ENCODE data around the gene DAP. TPM values are rescaled to one million over a fixed set of nuclear protein-coding genes. Genes with fewer than 3 reads are reported as not detected.

The DAP gene
- total RNA-seq, 1 experiment from 2014 or later, result 279 TPM

DNA sequence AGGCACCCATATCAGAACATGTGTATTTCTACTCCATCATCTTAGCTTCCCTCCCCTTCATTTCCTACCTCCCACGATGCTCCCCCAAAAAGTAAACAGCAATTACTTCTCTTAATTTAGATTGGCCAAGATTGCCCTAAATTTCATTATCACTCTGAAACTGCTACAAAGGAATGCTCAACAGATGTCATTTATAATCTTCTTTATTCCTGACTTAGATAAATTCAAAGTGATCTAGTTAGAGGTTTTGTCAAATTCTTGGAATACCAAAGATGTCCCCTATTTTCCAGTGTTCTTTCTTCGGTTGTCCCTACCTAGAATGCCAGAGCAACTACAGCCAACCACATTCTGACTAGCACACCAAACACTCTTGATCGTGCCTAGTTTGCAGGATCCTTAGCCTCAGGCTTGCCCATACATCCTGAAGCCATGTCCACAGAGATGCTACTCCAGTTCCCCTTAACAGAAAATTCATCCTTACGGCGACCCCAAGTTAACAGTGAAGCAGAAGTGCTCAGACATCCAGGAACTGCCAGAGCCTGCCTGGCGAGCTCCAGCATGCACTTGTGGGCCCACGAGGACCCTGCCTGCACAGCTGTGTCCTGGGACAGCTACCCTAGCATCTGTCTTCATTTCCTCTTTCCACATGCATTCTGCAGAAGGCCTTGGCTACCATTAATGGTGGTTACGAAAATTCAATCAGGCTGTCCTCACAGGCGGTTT lies 31.6 kb downstream of the DAP start:
- no peaks in the 10 kb centered on the region for H3K9me3 ChIP-seq (ENCODE audit: insufficient read depth, low read depth)
- H3F3A ChIP-seq (ENCODE audit: insufficient read depth, low read depth), result peaks cover 32% of the 10 kb centered on the region
- H3K4me1 ChIP-seq (replicated peaks; ENCODE audit: insufficient read depth), result peaks cover 65% of the 10 kb centered on the region
- CTCF ChIA-PET, result no interaction called here
- TF ChIP-seq EZH2 (IDR thresholded peaks at IDR 0.05; ENCODE audit: low read depth), result no peak
- TF ChIP-seq, protein P1, sequence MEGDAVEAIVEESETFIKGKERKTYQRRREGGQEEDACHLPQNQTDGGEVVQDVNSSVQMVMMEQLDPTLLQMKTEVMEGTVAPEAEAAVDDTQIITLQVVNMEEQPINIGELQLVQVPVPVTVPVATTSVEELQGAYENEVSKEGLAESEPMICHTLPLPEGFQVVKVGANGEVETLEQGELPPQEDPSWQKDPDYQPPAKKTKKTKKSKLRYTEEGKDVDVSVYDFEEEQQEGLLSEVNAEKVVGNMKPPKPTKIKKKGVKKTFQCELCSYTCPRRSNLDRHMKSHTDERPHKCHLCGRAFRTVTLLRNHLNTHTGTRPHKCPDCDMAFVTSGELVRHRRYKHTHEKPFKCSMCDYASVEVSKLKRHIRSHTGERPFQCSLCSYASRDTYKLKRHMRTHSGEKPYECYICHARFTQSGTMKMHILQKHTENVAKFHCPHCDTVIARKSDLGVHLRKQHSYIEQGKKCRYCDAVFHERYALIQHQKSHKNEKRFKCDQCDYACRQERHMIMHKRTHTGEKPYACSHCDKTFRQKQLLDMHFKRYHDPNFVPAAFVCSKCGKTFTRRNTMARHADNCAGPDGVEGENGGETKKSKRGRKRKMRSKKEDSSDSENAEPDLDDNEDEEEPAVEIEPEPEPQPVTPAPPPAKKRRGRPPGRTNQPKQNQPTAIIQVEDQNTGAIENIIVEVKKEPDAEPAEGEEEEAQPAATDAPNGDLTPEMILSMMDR (conservative IDR thresholded peaks at IDR 0.05), result no peak
- no peaks in the 10 kb centered on the region for H4K20me1 ChIP-seq (ENCODE audit: insufficient read depth)
- H3K79me2 ChIP-seq (ENCODE audit: low read depth), result peaks cover 35% of the 10 kb centered on the region
- no peaks in the 10 kb centered on the region for H3K27me3 ChIP-seq (ENCODE audit: insufficient read depth, low read depth)
- intact Hi-C loops (cut with micrococcal nuclease; ENCODE audit: unreplicated experiment), result no loop called here
- no peak overlapping the region for H3K4me3 ChIP-seq
- H3K9me2 ChIP-seq (ENCODE audit: insufficient read depth), result no peaks in the 10 kb centered on the region
- no peak overlapping the region for H2AFZ ChIP-seq
- no TSS peak for BruUV-seq (replicated peaks)
- H3K4me2 ChIP-seq, result no peak overlapping the region
- no peak overlapping the region for H3K27ac ChIP-seq
- DNase-seq, result no peak
- H3K36me3 ChIP-seq (ENCODE audit: low read depth), result peaks cover 28% of the 10 kb centered on the region
- POLR2A ChIA-PET (ENCODE audit: unreplicated experiment), result no interaction called here

DNA sequence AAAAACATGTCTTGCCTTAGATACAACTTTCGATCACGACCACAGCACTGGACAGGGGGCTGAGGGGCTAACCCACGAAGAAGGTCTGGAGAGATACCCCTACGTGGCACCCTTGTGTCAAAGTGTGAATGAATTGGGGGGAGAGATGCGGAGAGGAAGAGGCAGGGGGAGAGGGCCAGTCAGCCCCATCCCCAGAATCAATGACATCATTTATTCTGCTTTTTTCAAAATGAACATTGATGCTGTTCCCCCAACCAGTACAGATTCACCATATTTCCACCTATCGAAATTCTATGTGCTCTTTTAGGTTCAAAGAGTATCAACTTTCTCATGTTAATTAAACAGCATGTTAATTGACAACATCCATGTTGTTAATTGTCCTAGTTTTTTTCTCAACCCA lies 32.4 kb downstream of the DAP start:
- Histone ChIP-seq H3K4me1 (replicated peaks; ENCODE audit: insufficient read depth) (peaks cover 65% of the 10 kb centered on the region), H3K4me3 (no peak overlapping the region), H2AFZ (no peak overlapping the region), H3K79me2 (ENCODE audit: low read depth) (peaks cover 36% of the 10 kb centered on the region), H3K4me2 (no peak overlapping the region), H3K27me3 (ENCODE audit: insufficient read depth, low read depth) (no peaks in the 10 kb centered on the region), H3F3A (ENCODE audit: insufficient read depth, low read depth) (peaks cover 40% of the 10 kb centered on the region), H3K9me2 (ENCODE audit: insufficient read depth) (no peaks in the 10 kb centered on the region), H3K27ac (peak overlapping the region; percentile 91; the same call in 1 of the 2 replicates), H3K36me3 (ENCODE audit: low read depth) (peaks cover 31% of the 10 kb centered on the region), H4K20me1 (ENCODE audit: insufficient read depth) (no peaks in the 10 kb centered on the region), H3K9me3 (ENCODE audit: insufficient read depth, low read depth) (no peaks in the 10 kb centered on the region)
- CTCF ChIA-PET, result no interaction called here
- intact Hi-C loops (cut with micrococcal nuclease; ENCODE audit: unreplicated experiment), result no loop called here
- TF ChIP-seq, protein P1 (conservative IDR thresholded peaks at IDR 0.05), result no peak
- no peak for TF ChIP-seq EZH2 (IDR thresholded peaks at IDR 0.05; ENCODE audit: low read depth)
- DNase-seq, result no peak
- no TSS peak for BruUV-seq (replicated peaks)
- POLR2A ChIA-PET (ENCODE audit: unreplicated experiment), result no interaction called here

DNA sequence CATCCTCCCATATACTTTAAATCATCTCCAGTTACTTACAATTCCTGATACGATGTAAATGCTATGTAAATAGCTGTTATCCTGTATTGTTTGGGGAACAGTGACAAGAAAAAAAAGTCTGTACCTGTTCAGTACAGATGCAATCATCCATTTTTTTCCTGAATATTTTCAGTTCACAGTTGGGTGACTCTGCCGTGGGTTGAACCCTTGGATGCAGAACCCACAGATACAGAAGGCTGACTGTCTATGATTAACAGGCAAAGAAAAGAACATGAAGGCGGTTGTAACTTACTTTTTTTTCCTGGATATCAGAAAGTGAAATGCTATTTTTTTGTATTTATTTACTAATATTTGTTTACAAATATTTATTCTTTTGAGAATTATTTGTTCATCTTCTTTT lies 33.2 kb downstream of the DAP start:
- no peak overlapping the region for H3K4me2 ChIP-seq
- DNase-seq, result no peak
- TF ChIP-seq, protein P1 (conservative IDR thresholded peaks at IDR 0.05), result no peak
- no peak for TF ChIP-seq EZH2 (IDR thresholded peaks at IDR 0.05; ENCODE audit: low read depth)
- peak overlapping the region; percentile 91 for H3K27ac ChIP-seq
- H3K4me3 ChIP-seq, result no peak overlapping the region
- H3F3A ChIP-seq (ENCODE audit: insufficient read depth, low read depth), result peaks cover 45% of the 10 kb centered on the region
- CTCF ChIA-PET, result no interaction called here
- H3K79me2 ChIP-seq (ENCODE audit: low read depth), result peaks cover 44% of the 10 kb centered on the region
- no peaks in the 10 kb centered on the region for H3K9me2 ChIP-seq (ENCODE audit: insufficient read depth)
- peaks cover 33% of the 10 kb centered on the region for H3K36me3 ChIP-seq (ENCODE audit: low read depth)
- intact Hi-C loops (cut with micrococcal nuclease; ENCODE audit: unreplicated experiment), result no loop called here
- H3K9me3 ChIP-seq (ENCODE audit: insufficient read depth, low read depth), result no peaks in the 10 kb centered on the region
- POLR2A ChIA-PET (ENCODE audit: unreplicated experiment), result no interaction called here
- H2AFZ ChIP-seq, result no peak overlapping the region
- H4K20me1 ChIP-seq (ENCODE audit: insufficient read depth), result no peaks in the 10 kb centered on the region
- no TSS peak for BruUV-seq (replicated peaks)
- no peaks in the 10 kb centered on the region for H3K27me3 ChIP-seq (ENCODE audit: insufficient read depth, low read depth)
- peaks cover 65% of the 10 kb centered on the region for H3K4me1 ChIP-seq (replicated peaks; ENCODE audit: insufficient read depth)

Measured in PC-9 (cell line).